Activated gamma-delta T cell treated with anti-CD3 and anti-CD28 coated beads, Interleukin-2, amount 50 U/mL, for 16 hours (primary cell): Measurements from ENCODE around the gene KCNJ4.
"Not testable (repeated sequence)": the region's sequence is repeated elsewhere in the genome, so short reads cannot be mapped to it uniquely, and the experiment has no call there.

Experiments
- DNase-seq: peaks from one replicate; pipeline ENCODE4 v3.0.0-alpha.2; 2020; ENCODE audit warnings: low read depth

The KCNJ4 gene

DNA sequence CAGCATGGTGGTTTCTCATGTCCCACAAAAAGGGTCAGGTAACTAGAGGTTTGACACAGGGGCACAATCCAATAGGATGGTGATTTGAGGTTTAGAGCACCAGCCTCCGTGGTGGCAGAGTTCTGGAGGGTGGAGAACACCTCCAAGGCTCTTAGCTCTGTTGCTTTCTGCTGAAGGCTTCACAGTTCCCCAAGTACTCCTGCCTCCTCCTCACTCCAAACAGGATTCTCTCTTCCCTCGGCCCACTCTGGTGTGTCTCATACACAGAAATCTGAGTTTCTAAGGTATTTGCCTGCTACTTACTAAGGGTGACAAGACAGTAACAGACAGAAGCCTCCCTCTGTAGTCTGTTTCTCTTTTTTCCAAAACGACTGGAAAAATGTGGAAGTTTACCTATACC is 73.6 kb downstream of the KCNJ4 start:
- not testable (repeated sequence) for DNase-seq
